ENCODE measurements around the gene STRC.
"Not testable (repeated sequence)": the region's sequence is repeated elsewhere in the genome, so short reads cannot be mapped to it uniquely, and the experiment has no call there.

GRCh38 chr15:43566615-43567014 lies 52.0 kb downstream of the STRC start:
- TF ChIP-seq POLR2AphosphoS5 (IDR thresholded peaks at IDR 0.05); CTCF (IDR thresholded peaks at IDR 0.05; ENCODE audit: poor library complexity, severe bottlenecking); RAD21 (conservative IDR thresholded peaks at IDR 0.05); EZH2 (IDR thresholded peaks at IDR 0.05; ENCODE audit: borderline replicate concordance, insufficient read depth, low read length, poor library complexity, severe bottlenecking); SMC3 (conservative IDR thresholded peaks at IDR 0.05; ENCODE audit: poor library complexity); MXI1 (conservative IDR thresholded peaks at IDR 0.05; ENCODE audit: poor library complexity, severe bottlenecking); TAF1 (IDR thresholded peaks at IDR 0.05; ENCODE audit: low read depth): not testable (repeated sequence)
- TF ChIP-seq, protein P1, sequence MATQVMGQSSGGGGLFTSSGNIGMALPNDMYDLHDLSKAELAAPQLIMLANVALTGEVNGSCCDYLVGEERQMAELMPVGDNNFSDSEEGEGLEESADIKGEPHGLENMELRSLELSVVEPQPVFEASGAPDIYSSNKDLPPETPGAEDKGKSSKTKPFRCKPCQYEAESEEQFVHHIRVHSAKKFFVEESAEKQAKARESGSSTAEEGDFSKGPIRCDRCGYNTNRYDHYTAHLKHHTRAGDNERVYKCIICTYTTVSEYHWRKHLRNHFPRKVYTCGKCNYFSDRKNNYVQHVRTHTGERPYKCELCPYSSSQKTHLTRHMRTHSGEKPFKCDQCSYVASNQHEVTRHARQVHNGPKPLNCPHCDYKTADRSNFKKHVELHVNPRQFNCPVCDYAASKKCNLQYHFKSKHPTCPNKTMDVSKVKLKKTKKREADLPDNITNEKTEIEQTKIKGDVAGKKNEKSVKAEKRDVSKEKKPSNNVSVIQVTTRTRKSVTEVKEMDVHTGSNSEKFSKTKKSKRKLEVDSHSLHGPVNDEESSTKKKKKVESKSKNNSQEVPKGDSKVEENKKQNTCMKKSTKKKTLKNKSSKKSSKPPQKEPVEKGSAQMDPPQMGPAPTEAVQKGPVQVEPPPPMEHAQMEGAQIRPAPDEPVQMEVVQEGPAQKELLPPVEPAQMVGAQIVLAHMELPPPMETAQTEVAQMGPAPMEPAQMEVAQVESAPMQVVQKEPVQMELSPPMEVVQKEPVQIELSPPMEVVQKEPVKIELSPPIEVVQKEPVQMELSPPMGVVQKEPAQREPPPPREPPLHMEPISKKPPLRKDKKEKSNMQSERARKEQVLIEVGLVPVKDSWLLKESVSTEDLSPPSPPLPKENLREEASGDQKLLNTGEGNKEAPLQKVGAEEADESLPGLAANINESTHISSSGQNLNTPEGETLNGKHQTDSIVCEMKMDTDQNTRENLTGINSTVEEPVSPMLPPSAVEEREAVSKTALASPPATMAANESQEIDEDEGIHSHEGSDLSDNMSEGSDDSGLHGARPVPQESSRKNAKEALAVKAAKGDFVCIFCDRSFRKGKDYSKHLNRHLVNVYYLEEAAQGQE (IDR thresholded peaks at IDR 0.05; ENCODE audit: borderline replicate concordance) = not testable (repeated sequence)

All from neural cell (in vitro differentiated cells).